Uterus (tissue), 2 donors: ENCODE data around the gene BCAP29.

ENCODE experiments used
- CTCF ChIP-seq, 4 experiments: fragments of 200-600 bp in 2 of 4; fragments of 450-650 bp in 2 of 4; sonication (generic) in 2 of 4; IDR thresholded peaks; one replicate each; pipeline ENCODE4 v1.5.1; 2016 to 2019; ENCODE audit warnings: antibody characterized with exemption in 4 of 4, mild to moderate bottlenecking in 2 of 4, moderate library complexity in 1 of 4
- POLR2A ChIP-seq, 2 donors: fragments of 450-650 bp; IDR thresholded peaks; one replicate each; pipeline ENCODE4 v1.6.1; 2016; ENCODE audit warnings: antibody characterized with exemption in 2 of 2, mild to moderate bottlenecking in 1 of 2, moderate library complexity in 1 of 2

GRCh38 chr7:107661081-107661864, 81.2 kb downstream of the BCAP29 start:
- peak in 3 of 4 experiments; percentile 12 to 31 (median 21) for TF ChIP-seq CTCF (IDR thresholded peaks at IDR 0.05)
- no peak for TF ChIP-seq POLR2A (IDR thresholded peaks at IDR 0.05)
